GF-D8 (cell line): ENCODE measurements around the gene SRPK2.
"Not testable (repeated sequence)": the region's sequence is repeated elsewhere in the genome, so short reads cannot be mapped to it uniquely, and the experiment has no call there.

Experiments used
- DNase-seq: peaks from one replicate; lab custom pipeline; 2025; lab: John Stamatoyannopoulos, UW

SRPK2 gene

GRCh38 chr7:105267244-105267643 lies 121.5 kb downstream of the SRPK2 start:
- DNase-seq = no peak

GRCh38 chr7:105264707-105265106 lies 124.0 kb downstream of the SRPK2 start:
- DNase-seq = no peak

- DNase-seq = peak; percentile 26
These were observed 127.0 kb downstream of the SRPK2 start for GRCh38 chr7:105261689-105262088.

- not testable (repeated sequence) for DNase-seq
These were observed 128.4 kb downstream of the SRPK2 start for GRCh38 chr7:105260201-105260871.

- not testable (repeated sequence) for DNase-seq
These were observed 129.8 kb downstream of the SRPK2 start for GRCh38 chr7:105258919-105259318.

GRCh38 chr7:105257338-105257737 lies 131.4 kb downstream of the SRPK2 start:
- peak; percentile 44 for DNase-seq

GRCh38 chr7:105256761-105257231 lies 131.9 kb downstream of the SRPK2 start:
- no peak for DNase-seq

GRCh38 chr7:105250706-105251105 lies 138.0 kb downstream of the SRPK2 start:
- DNase-seq = no peak

- no peak for DNase-seq
These were observed 138.5 kb downstream of the SRPK2 start for GRCh38 chr7:105250239-105250638.

- DNase-seq = no peak
These were observed 139.5 kb downstream of the SRPK2 start for GRCh38 chr7:105249216-105249615.

GRCh38 chr7:105246679-105247078 lies 142.0 kb downstream of the SRPK2 start:
- no peak for DNase-seq

GRCh38 chr7:105246256-105246655 lies 142.5 kb downstream of the SRPK2 start:
- DNase-seq = peak; percentile 8

GRCh38 chr7:105245398-105246114 lies 143.2 kb downstream of the SRPK2 start:
- DNase-seq = no peak

GRCh38 chr7:105244594-105244993 lies 144.1 kb downstream of the SRPK2 start:
- no peak for DNase-seq

- no peak for DNase-seq
These were observed 147.5 kb downstream of the SRPK2 start for GRCh38 chr7:105241198-105241597.

- no peak for DNase-seq
These were observed 150.4 kb downstream of the SRPK2 start for GRCh38 chr7:105238198-105238765.

GRCh38 chr7:105234886-105235285 lies 153.8 kb downstream of the SRPK2 start:
- no peak for DNase-seq

GRCh38 chr7:105232829-105233291 lies 155.9 kb downstream of the SRPK2 start:
- not testable (repeated sequence) for DNase-seq

GRCh38 chr7:105230486-105230885 lies 158.2 kb downstream of the SRPK2 start:
- no peak for DNase-seq

GRCh38 chr7:105229641-105230040 lies 159.1 kb downstream of the SRPK2 start:
- no peak for DNase-seq

GRCh38 chr7:105228555-105228954 lies 160.2 kb downstream of the SRPK2 start:
- DNase-seq = no peak

GRCh38 chr7:105227391-105227790 lies 161.3 kb downstream of the SRPK2 start:
- no peak for DNase-seq
